ENCODE measurements around the gene VRK1. TPM values are rescaled to one million over a fixed set of nuclear protein-coding genes. Genes with fewer than 3 reads are reported as not detected.

VRK1 gene
- total RNA-seq, 5 donors from 2014 or later (not counting 1 experiment from before 2014, with no cell fraction given), result 24.4 to 34.5 (median 29.4) TPM

GRCh38 chr14:96754162-96754844, 42.9 kb upstream of the VRK1 start:
- POLR2A ChIA-PET, result no interaction called here
- no peak overlapping the region for H3K27ac Mint-ChIP-seq
- H3K4me3 Mint-ChIP-seq, result no peak overlapping the region
- peaks cover 20 to 26% of the 10 kb centered on the region in 2 donors for H3K27me3 Mint-ChIP-seq
- Histone ChIP-seq H3K9me3 (no peaks in the 10 kb centered on the region), H3K4me3 (ENCODE audit: control insufficient read depth in 1 of 2, extremely low read depth in 1 of 2, low read length in 1 of 2) (no peak overlapping the region), H3K27ac (ENCODE audit: low read length) (no peak overlapping the region), H3K36me3 (ENCODE audit: control insufficient read depth in 2 of 2, extremely low read depth in 1 of 2, insufficient read depth in 1 of 2, low read length in 1 of 2) (no peaks in the 10 kb centered on the region), H3K27me3 (replicated peaks in 1 of 2; ENCODE audit: control insufficient read depth in 2 of 2, extremely low read depth in 1 of 2, insufficient read depth in 2 of 2, low read length in 1 of 2) (peaks cover 0 to 39% of the 10 kb centered on the region in 2 experiments), H3K4me1 (ENCODE audit: control insufficient read depth in 1 of 2, extremely low read depth in 1 of 2, insufficient read depth in 2 of 2, low read length in 2 of 2) (no peaks in the 10 kb centered on the region)
- CTCF ChIA-PET, result no interaction called here
- no peak for DNase-seq
- no peak for ATAC-seq (replicated peaks in 1 of 4)
- no peaks in the 10 kb centered on the region for H3K36me3 Mint-ChIP-seq
- no peaks in the 10 kb centered on the region for H3K9me3 Mint-ChIP-seq
- no peaks in the 10 kb centered on the region for H3K4me1 Mint-ChIP-seq
- 86% methylated on average over 4 of the region's 8 CpGs for WGBS (ENCODE audit: insufficient coverage)

- no peaks in the 10 kb centered on the region for H3K4me1 ChIP-seq (ENCODE audit: control insufficient read depth in 1 of 2, extremely low read depth in 1 of 2, insufficient read depth in 2 of 2, low read length in 2 of 2)
- Mint-ChIP-seq H3K27ac (no peak overlapping the region), H3K9me3 (no peaks in the 10 kb centered on the region), H3K4me3 (no peak overlapping the region), H3K36me3 (no peaks in the 10 kb centered on the region), H3K4me1 (no peaks in the 10 kb centered on the region), H3K27me3 (peaks cover 17 to 22% of the 10 kb centered on the region in 2 donors)
- DNase-seq, result no peak
- H3K36me3 ChIP-seq (ENCODE audit: control insufficient read depth in 2 of 2, extremely low read depth in 1 of 2, insufficient read depth in 1 of 2, low read length in 1 of 2), result no peaks in the 10 kb centered on the region
- no peak for ATAC-seq (replicated peaks in 1 of 4)
- peaks cover 0 to 39% of the 10 kb centered on the region in 2 experiments for H3K27me3 ChIP-seq (replicated peaks in 1 of 2; ENCODE audit: control insufficient read depth in 2 of 2, extremely low read depth in 1 of 2, insufficient read depth in 2 of 2, low read length in 1 of 2)
- ChIA-PET POLR2A (no interaction called here), CTCF (no interaction called here)
- no peak overlapping the region for H3K4me3 ChIP-seq (ENCODE audit: control insufficient read depth in 1 of 2, extremely low read depth in 1 of 2, low read length in 1 of 2)
- no peak overlapping the region for H3K27ac ChIP-seq (ENCODE audit: low read length)
- 92% methylated on average over 6 of the region's 6 CpGs for WGBS (ENCODE audit: insufficient coverage)
- no peaks in the 10 kb centered on the region for H3K9me3 ChIP-seq
These were observed 42.4 kb upstream of the VRK1 start for GRCh38 chr14:96754845-96755184.

GRCh38 chr14:96756745-96757144, 40.4 kb upstream of the VRK1 start:
- ATAC-seq (replicated peaks in 1 of 4) (no peak), DNase-seq (no peak)
- Histone ChIP-seq H3K36me3 (ENCODE audit: control insufficient read depth in 2 of 2, extremely low read depth in 1 of 2, insufficient read depth in 1 of 2, low read length in 1 of 2) (no peaks in the 10 kb centered on the region), H3K4me3 (ENCODE audit: control insufficient read depth in 1 of 2, extremely low read depth in 1 of 2, low read length in 1 of 2) (no peak overlapping the region), H3K27me3 (replicated peaks in 1 of 2; ENCODE audit: control insufficient read depth in 2 of 2, extremely low read depth in 1 of 2, insufficient read depth in 2 of 2, low read length in 1 of 2) (peaks cover 0 to 27% of the 10 kb centered on the region in 2 experiments), H3K27ac (ENCODE audit: low read length) (no peak overlapping the region), H3K4me1 (ENCODE audit: control insufficient read depth in 1 of 2, extremely low read depth in 1 of 2, insufficient read depth in 2 of 2, low read length in 2 of 2) (no peaks in the 10 kb centered on the region), H3K9me3 (no peaks in the 10 kb centered on the region)
- Mint-ChIP-seq H3K4me1 (no peaks in the 10 kb centered on the region), H3K27me3 (peaks cover 16 to 18% of the 10 kb centered on the region in 2 donors), H3K27ac (no peak overlapping the region), H3K9me3 (no peaks in the 10 kb centered on the region), H3K36me3 (no peaks in the 10 kb centered on the region), H3K4me3 (no peak overlapping the region)
- ChIA-PET POLR2A (no interaction called here), CTCF (no interaction called here)
- WGBS (ENCODE audit: insufficient coverage), result 29% methylated on average over 2 of the region's 5 CpGs

- ChIA-PET POLR2A (interaction anchor here in 1 of 2 donors (0.5 kb wide), 1 partner anchor 184 kb away, joined by 6 read pairs; no protein-coding TSS in a partner anchor), CTCF (no interaction called here)
- H3K27ac ChIP-seq (ENCODE audit: low read length), result no peak overlapping the region
- H3K27me3 ChIP-seq (replicated peaks in 1 of 2; ENCODE audit: control insufficient read depth in 2 of 2, extremely low read depth in 1 of 2, insufficient read depth in 2 of 2, low read length in 1 of 2), result peaks cover 0 to 24% of the 10 kb centered on the region in 2 experiments
- DNase-seq (no peak), ATAC-seq (replicated peaks in 1 of 4) (no peak)
- Mint-ChIP-seq H3K27me3 (peaks cover 16 to 18% of the 10 kb centered on the region in 2 donors), H3K27ac (no peak overlapping the region), H3K36me3 (no peaks in the 10 kb centered on the region), H3K4me3 (no peak overlapping the region), H3K4me1 (peaks cover 1 to 2% (median 2%) of the 10 kb centered on the region in 3 donors), H3K9me3 (no peaks in the 10 kb centered on the region)
- no peaks in the 10 kb centered on the region for H3K4me1 ChIP-seq (ENCODE audit: control insufficient read depth in 1 of 2, extremely low read depth in 1 of 2, insufficient read depth in 2 of 2, low read length in 2 of 2)
- no peaks in the 10 kb centered on the region for H3K36me3 ChIP-seq (ENCODE audit: control insufficient read depth in 2 of 2, extremely low read depth in 1 of 2, insufficient read depth in 1 of 2, low read length in 1 of 2)
- 20% methylated on average over 1 of the region's 7 CpGs for WGBS (ENCODE audit: insufficient coverage)
- H3K4me3 ChIP-seq (ENCODE audit: control insufficient read depth in 1 of 2, extremely low read depth in 1 of 2, low read length in 1 of 2), result no peak overlapping the region
- no peaks in the 10 kb centered on the region for H3K9me3 ChIP-seq
These were observed 39.7 kb upstream of the VRK1 start for GRCh38 chr14:96757456-96757855.

- Histone ChIP-seq H3K4me1 (ENCODE audit: control insufficient read depth in 1 of 2, extremely low read depth in 1 of 2, insufficient read depth in 2 of 2, low read length in 2 of 2) (no peaks in the 10 kb centered on the region), H3K36me3 (ENCODE audit: control insufficient read depth in 2 of 2, extremely low read depth in 1 of 2, insufficient read depth in 1 of 2, low read length in 1 of 2) (no peaks in the 10 kb centered on the region), H3K27me3 (replicated peaks in 1 of 2; ENCODE audit: control insufficient read depth in 2 of 2, extremely low read depth in 1 of 2, insufficient read depth in 2 of 2, low read length in 1 of 2) (peaks cover 4 to 11% of the 10 kb centered on the region in 2 experiments), H3K4me3 (ENCODE audit: control insufficient read depth in 1 of 2, extremely low read depth in 1 of 2, low read length in 1 of 2) (no peak overlapping the region), H3K27ac (ENCODE audit: low read length) (no peak overlapping the region), H3K9me3 (no peaks in the 10 kb centered on the region)
- ChIA-PET CTCF (interaction anchor here (0.5 to 0.6 kb wide), 3 partner anchors 239 to 991 kb away, joined by 3 read pairs; no protein-coding TSS in a partner anchor), POLR2A (no interaction called here)
- H3K4me1 Mint-ChIP-seq, result peaks cover 5% of the 10 kb centered on the region in 3 donors
- no peaks in the 10 kb centered on the region for H3K9me3 Mint-ChIP-seq
- DNase-seq (no peak), ATAC-seq (replicated peaks in 1 of 4) (no peak)
- H3K27ac Mint-ChIP-seq, result no peak overlapping the region
- H3K27me3 Mint-ChIP-seq, result peaks cover 12 to 23% of the 10 kb centered on the region in 2 donors
- no peaks in the 10 kb centered on the region for H3K36me3 Mint-ChIP-seq
- WGBS (ENCODE audit: insufficient coverage), result 100% methylated on average over 1 of the region's 6 CpGs
- no peak overlapping the region for H3K4me3 Mint-ChIP-seq
These were observed 36.1 kb upstream of the VRK1 start for GRCh38 chr14:96761066-96761465.

- H3K27me3 ChIP-seq (replicated peaks in 1 of 2; ENCODE audit: control insufficient read depth in 2 of 2, extremely low read depth in 1 of 2, insufficient read depth in 2 of 2, low read length in 1 of 2), result peaks cover 4 to 5% of the 10 kb centered on the region in 2 experiments
- Mint-ChIP-seq H3K4me1 (peaks cover 5% of the 10 kb centered on the region in 3 donors), H3K36me3 (no peaks in the 10 kb centered on the region), H3K27ac (peak overlapping the region in 1 of 2 donors; percentile 15), H3K27me3 (peaks cover 7 to 13% of the 10 kb centered on the region in 2 donors), H3K4me3 (peak overlapping the region in 2 of 3 donors; percentile 44 to 49), H3K9me3 (no peaks in the 10 kb centered on the region)
- WGBS (ENCODE audit: insufficient coverage), result no CpG with 5 or more reads among the region's 3 CpGs
- ATAC-seq (replicated peaks in 1 of 4) (peak; percentile 61 to 100 (median 89)), DNase-seq (peak in 20 of 35 experiments; percentile 2 to 76 (median 22))
- no peak overlapping the region for H3K27ac ChIP-seq (ENCODE audit: low read length)
- H3K4me1 ChIP-seq (ENCODE audit: control insufficient read depth in 1 of 2, extremely low read depth in 1 of 2, insufficient read depth in 2 of 2, low read length in 2 of 2), result no peaks in the 10 kb centered on the region
- ChIA-PET CTCF (interaction anchor here in 1 of 2 donors (1.0 kb wide), 1 partner anchor 21 kb away, joined by 3 read pairs; no protein-coding TSS in a partner anchor), POLR2A (interaction anchor here (0.5 to 0.6 kb wide), 2 partner anchors 446 to 857 kb away, joined by 4 read pairs; no protein-coding TSS in a partner anchor)
- no peaks in the 10 kb centered on the region for H3K9me3 ChIP-seq
- H3K36me3 ChIP-seq (ENCODE audit: control insufficient read depth in 2 of 2, extremely low read depth in 1 of 2, insufficient read depth in 1 of 2, low read length in 1 of 2), result no peaks in the 10 kb centered on the region
- H3K4me3 ChIP-seq (ENCODE audit: control insufficient read depth in 1 of 2, extremely low read depth in 1 of 2, low read length in 1 of 2), result no peak overlapping the region
These were observed 34.5 kb upstream of the VRK1 start for GRCh38 chr14:96762650-96763049.
